GM19395 (cell line): ENCODE measurements around the gene SGF29.
"Not testable (repeated sequence)": the region's sequence is repeated elsewhere in the genome, so short reads cannot be mapped to it uniquely, and the experiment has no call there.

Experiments used
- ATAC-seq: cut with Tn5 transposase; IDR thresholded peaks from one replicate; pipeline ENCODE4 v1.9.1; 2021; ENCODE audit warnings: mild to moderate bottlenecking, moderate library complexity; ENCODE audit not compliant: unreplicated experiment

The SGF29 gene

GRCh38 chr16:28553776-28554633 lies at the start of gene SGF29:
Gene SGF29, plus strand, starts transcription at chr16:28553920. Its CDS starts 27,150 bp downstream, at chr16:28581070.
- ATAC-seq: peak; percentile 79

GRCh38 chr16:28504707-28505404 lies 48.9 kb upstream of the SGF29 start:
- ATAC-seq: no peak

DNA sequence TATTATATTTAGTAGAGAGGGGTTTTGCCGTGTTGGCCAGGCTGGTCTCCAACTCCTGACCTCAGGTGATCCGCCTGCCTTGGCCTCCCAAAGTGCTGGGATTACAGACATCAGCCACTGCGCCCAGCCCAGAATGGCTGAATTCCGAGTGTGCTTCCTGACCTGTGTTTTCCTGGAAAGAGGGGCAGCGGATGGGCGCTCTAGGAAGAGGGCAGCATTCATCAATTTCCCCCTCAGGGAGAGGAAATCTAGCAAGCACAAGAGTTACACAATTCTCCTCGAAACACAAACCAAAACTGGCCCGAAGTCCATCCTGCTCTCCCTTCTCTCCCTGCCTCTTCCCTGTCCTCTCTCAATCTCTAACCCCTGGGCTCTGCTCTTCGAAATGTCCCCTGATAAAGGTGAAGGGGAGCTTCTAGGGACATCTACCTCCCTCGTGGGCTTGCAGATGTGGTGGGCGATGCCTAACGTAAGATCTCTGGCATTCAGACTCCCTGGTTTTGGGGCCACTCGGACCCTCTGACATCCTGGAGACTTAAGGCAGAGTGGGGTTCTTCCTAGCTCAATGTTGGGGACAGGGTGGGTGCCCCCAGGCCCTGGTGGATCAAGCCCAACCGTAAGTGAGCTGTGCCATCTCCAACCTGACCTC lies 48.1 kb upstream of the SGF29 start:
- no peak for ATAC-seq

DNA sequence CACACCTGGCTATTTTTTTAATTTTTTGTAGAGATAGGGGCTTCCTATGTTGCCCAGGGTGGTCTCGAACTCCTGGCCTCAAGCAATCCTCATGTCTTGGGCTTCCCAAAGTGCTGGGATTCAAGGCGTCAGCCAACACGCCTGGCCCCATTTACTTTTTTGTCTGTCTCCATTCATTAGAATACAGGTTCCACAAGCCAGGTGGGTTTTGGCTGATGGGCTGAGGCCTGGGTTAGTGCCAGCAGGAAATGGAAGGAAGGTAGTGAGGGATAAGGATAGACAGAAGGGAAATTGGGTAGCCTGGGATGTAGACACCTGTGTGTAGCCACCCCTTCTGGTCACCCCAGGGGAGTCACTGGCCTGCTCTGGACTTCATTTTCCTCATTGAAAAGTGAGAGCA lies 42.7 kb upstream of the SGF29 start:
- no peak for ATAC-seq

DNA sequence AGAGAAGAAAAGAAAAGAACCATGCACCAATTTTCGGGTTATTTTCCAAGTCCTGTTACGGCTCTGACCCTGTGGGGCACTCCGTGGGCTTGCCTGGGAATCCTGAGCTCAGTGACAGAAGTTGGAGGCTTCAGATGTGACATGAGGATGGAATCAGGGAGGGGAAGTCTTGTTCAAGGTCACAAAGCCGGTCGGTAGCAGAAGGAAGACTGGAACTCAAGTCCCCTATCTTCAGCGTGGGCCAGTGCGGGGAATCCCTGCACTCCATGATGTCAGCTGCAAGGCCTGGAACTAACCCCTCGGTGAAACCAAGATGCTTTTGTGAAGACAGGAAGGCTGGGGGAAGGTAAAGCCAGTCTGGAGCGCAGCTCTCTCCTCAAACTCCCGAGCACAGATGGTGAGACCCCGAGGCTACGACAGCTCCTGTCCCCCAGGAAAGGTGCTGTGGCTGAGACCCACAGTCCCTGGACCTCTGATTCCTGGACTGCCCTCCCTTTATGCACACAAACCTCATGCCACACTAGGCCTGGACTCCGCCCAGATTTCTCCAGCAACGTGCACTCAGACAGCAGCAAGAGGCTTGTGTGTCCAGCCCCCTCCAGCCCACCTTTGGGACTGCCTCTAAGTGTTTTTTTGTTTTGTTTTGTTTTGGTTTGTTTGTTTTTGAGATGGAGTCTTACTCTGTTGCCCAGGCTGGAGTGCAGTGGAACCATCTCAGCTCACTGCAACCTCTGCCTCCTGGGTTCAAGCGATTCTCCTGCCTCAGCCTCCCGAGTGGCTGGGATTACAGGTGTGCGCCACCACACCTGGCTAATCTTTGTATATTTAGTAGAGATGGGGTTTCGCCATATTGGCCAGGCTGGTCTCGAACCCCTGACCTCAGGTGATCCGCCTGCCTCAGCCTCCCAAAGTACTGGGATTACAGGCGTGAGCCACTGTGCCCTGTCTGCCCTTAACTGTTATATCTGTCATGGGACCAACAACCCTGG lies 41.6 kb upstream of the SGF29 start:
- no peak for ATAC-seq

DNA sequence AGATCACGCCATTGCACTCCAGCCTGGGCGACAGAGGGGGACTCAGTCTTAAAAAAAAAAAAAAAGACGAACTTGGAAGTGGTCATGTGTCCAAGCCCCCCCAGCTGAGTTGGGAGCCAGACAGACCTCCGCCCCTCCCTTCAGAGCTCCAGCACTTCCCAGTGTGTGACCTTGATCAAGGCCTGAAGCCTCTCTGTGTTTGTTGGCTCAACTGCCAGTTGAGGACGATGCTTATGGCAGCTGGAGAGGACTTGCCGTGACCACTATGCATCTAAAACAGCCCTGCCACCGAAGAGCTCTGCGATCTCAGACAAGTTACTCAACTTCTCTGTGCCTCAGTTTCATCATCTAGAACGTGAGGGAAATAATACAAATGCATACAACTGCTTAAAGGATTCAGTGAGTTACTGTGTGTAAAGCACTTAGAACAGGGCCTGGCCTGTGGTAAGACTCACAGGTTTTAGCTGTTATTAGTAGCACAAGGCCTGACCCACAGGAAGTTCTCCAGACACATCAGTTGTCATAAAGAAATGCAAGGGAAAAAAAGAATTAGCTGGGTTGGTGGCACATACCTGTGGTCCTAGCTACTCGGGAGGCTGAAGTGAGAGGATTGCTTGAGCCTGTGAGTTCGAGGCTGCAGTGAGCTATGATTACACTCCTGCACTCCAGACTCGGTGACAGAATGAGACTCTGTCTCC lies 40.1 kb upstream of the SGF29 start:
- ATAC-seq: no peak

DNA sequence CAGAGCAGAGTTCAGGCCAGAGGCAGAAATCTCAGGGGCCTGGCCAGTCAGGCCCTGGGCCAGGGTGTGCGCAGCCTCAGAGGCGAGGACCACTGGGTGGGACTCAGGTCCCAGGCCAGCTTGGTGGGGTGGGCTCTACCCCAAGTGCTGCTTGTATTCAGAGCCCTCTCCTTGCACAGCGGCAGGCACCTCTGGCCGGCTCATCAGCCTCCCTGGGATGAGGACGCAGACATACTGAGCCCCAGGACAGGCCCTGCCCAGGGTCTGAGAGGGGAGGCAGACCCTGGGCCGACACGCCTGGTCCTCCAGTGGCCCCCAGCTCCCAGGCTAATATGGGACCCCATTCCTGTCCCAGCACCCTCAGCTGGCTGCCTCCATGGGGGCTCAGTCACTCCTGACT lies 39.5 kb upstream of the SGF29 start:
- ATAC-seq: no peak

DNA sequence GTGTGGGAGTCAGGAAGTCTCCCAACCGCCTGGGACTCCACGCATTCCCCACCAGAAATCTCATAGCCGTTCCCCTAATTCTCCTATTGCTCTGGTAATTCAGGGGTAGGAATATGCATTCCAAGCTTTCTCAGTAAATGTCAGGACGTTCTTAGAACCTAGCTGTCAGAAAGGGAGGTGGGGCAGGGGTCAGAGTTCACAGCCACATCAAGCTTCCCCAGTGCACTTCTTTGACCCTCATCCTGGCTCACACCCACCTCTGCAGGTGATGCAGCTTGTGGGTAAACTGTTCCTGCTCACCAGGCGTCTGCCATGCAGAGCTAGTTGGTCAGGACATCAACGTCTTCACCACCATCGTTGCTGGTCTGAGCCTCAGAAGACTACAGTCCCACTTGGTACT lies 33.0 kb upstream of the SGF29 start:
- ATAC-seq: no peak

DNA sequence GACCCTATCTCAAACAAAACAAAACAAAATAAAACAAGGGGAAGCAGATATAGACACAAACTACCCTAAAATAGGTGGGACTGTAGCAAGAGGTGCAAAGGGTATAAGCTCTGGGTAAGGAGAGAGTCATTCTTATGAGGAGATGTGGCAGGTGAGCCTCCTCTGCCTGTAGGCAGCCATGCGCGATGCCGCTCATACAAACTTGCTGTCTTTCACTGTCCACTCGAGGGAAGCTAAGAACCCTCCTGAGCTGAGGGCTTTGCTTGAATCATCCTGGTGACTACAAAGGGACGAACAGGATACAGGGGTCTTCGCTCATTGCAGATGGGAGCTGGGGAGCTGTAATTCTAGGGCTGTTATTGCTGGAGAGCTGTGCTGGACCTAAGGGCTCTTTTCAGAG lies 32.3 kb upstream of the SGF29 start:
- no peak for ATAC-seq

GRCh38 chr16:28522792-28523191 lies 30.9 kb upstream of the SGF29 start:
- ATAC-seq: no peak

GRCh38 chr16:28524681-28525171 lies 29.0 kb upstream of the SGF29 start:
- no peak for ATAC-seq

GRCh38 chr16:28526201-28527099 lies 27.3 kb upstream of the SGF29 start:
- no peak for ATAC-seq

DNA sequence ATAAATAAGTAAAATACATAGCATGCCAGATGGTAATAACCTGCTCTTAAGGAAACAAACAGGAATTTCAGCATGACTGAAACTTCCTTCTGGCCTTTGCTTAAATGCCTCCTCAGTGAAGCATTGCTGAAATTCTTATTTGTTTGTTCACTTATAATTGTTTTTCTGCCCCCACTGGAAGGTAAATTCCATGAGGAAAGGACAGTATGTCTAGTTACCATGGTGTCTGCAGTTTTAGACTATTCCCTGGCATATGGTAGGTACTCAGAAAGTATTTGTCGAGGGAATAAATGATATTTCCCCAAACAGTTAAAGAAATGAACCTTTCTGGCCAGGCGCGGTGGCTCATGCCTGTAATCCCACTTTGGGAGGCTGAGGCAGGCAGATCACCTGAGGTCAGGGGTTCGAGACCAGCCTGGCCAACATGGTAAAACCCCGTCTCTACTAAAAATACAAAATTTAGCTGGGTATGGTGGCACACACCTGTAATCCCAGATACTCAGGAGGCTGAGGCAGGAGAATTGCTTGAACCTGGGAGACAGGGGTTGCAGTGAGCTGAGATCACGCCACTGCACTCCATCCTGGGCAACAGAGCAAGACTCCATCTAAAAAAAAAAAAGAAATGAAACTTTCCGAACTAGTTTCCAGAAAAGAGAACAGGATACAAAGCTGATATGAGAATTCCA lies 26.5 kb upstream of the SGF29 start:
- not testable (repeated sequence) for ATAC-seq

- ATAC-seq: no peak
Observed at GRCh38 chr16:28527985-28528384, 25.7 kb upstream of the SGF29 start.

GRCh38 chr16:28528463-28528867 lies 25.3 kb upstream of the SGF29 start:
- no peak for ATAC-seq

- no peak for ATAC-seq
Observed at GRCh38 chr16:28529124-28529523, 24.6 kb upstream of the SGF29 start.

GRCh38 chr16:28531777-28532744 lies 21.7 kb upstream of the SGF29 start:
- ATAC-seq: no peak
